ENCODE measurements around the gene DNAH12.

DNAH12 gene

DNA sequence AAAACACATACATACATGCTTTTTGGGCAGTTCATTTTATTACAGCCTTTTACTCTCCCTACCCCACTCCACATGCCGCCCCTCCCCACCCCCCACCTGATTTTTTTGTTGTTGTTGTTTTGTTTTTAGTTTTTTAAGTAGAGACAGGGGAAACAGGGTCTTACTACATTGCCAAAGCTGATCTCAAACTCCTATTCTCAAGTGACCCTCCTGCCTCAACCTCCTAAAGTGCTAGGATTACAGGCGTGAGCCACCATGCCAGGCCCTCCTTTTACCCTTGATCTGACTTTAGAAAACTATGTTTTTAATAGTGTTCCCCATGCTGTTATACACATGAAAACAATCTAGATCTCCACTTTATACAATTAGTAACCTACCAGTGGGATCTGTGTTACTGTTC lies 26.7 kb upstream of the DNAH12 start:
- Histone ChIP-seq H3K9ac (ENCODE audit: low read length) (no peak overlapping the region), H3K4me1 (ENCODE audit: control insufficient read depth, insufficient read depth, low read length) (no peaks in the 10 kb centered on the region), H3K4me3 (ENCODE audit: low read depth, low read length) (no peak overlapping the region), H3K27me3 (ENCODE audit: control insufficient read depth, insufficient read depth, low read length) (no peaks in the 10 kb centered on the region), H3K9me3 (ENCODE audit: control insufficient read depth, insufficient read depth, low read depth, low read length) (no peaks in the 10 kb centered on the region), H3K36me3 (ENCODE audit: control insufficient read depth, insufficient read depth, low read length) (peaks cover 60% of the 10 kb centered on the region), H3K27ac (ENCODE audit: low read depth, low read length) (no peak overlapping the region)

DNA sequence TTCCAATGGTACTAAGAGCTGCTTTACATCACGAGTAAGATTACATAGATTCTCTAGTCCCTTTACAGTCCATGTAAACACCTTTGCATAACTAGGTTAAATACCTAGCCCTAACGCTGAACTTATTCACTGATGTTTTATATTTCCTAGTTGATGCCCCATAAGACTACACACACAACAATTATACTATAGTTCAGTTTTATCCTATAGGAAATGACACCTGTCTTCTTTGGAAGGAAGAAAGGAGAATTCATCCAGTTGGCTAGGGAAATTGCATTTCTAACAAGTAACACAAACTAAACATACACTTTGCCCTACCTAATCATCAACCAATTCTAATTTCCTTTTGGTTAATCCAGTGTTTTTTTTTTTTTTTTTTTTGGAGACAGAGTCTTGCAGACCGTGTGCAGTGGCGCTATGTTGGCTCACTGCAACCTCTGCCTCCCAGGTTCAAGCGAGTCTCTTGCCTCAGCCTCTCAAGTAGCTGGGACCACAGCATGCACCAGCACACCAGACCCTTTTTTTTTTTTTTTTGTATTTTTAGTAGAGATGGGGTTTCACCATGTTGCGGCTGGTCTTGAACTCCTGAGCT lies 25.8 kb upstream of the DNAH12 start:
- Histone ChIP-seq H3K9ac (ENCODE audit: low read length) (no peak overlapping the region), H3K4me1 (ENCODE audit: control insufficient read depth, insufficient read depth, low read length) (no peaks in the 10 kb centered on the region), H3K27me3 (ENCODE audit: control insufficient read depth, insufficient read depth, low read length) (no peaks in the 10 kb centered on the region), H3K9me3 (ENCODE audit: control insufficient read depth, insufficient read depth, low read depth, low read length) (no peaks in the 10 kb centered on the region), H3K27ac (ENCODE audit: low read depth, low read length) (no peak overlapping the region), H3K4me3 (ENCODE audit: low read depth, low read length) (no peak overlapping the region), H3K36me3 (ENCODE audit: control insufficient read depth, insufficient read depth, low read length) (peaks cover 52% of the 10 kb centered on the region)

DNA sequence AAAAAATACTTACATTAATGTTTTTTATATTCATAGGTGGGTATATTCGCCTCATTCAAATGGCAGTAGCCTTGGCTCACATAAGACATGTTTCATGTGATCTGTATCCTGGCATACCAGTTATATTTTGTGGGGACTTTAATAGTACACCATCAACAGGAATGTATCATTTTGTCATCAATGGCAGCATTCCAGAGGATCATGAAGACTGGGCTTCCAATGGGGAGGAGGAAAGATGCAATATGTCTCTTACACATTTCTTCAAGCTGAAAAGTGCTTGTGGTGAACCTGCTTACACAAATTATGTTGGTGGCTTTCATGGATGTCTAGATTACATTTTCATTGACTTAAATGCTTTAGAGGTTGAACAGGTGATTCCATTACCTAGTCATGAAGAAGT lies 15.4 kb upstream of the DNAH12 start:
- H3K4me3 ChIP-seq (ENCODE audit: low read depth, low read length): no peak overlapping the region

DNA sequence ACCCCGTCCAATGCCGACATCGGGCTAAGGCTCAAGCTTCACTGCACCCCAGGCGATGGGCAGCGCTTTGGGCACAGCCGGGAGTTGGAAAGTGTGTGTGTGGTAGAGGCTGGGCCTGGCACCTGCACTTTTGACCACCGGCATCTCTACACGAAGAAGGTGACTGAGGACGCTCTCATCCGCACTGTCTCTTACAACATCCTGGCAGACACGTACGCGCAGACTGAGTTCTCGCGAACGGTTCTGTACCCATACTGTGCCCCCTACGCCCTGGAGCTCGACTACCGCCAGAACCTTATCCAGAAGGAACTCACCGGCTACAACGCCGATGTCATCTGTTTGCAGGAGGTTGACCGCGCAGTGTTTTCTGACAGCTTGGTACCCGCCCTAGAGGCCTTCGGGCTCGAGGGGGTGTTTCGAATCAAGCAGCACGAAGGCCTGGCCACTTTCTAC lies 13.0 kb upstream of the DNAH12 start:
- H3K27me3 ChIP-seq (ENCODE audit: control insufficient read depth, insufficient read depth, low read length): no peaks in the 10 kb centered on the region; the same call in 1 of the 2 replicates
- H3K9ac ChIP-seq (ENCODE audit: low read length): peak overlapping the region; percentile 89
- H3K27ac ChIP-seq (ENCODE audit: low read depth, low read length): no peak overlapping the region
- H3K4me3 ChIP-seq (ENCODE audit: low read depth, low read length): peak overlapping the region; percentile 90
- H3K4me1 ChIP-seq (ENCODE audit: control insufficient read depth, insufficient read depth, low read length): 0 out of 2 replicates have a peak, but pooled peaks cover 6% of the 10 kb centered on the region
- peaks cover 14% of the 10 kb centered on the region for H3K36me3 ChIP-seq (ENCODE audit: control insufficient read depth, insufficient read depth, low read length)
- no peaks in the 10 kb centered on the region for H3K9me3 ChIP-seq (ENCODE audit: control insufficient read depth, insufficient read depth, low read depth, low read length)

More for the DNA sequence above, 15.4 kb upstream of the DNAH12 start:
- H3K9ac ChIP-seq (ENCODE audit: low read length): no peak overlapping the region
- no peaks in the 10 kb centered on the region; the same call in 1 of the 2 replicates for H3K27me3 ChIP-seq (ENCODE audit: control insufficient read depth, insufficient read depth, low read length)
- H3K27ac ChIP-seq (ENCODE audit: low read depth, low read length): no peak overlapping the region
- no peaks in the 10 kb centered on the region for H3K9me3 ChIP-seq (ENCODE audit: control insufficient read depth, insufficient read depth, low read depth, low read length)
- H3K36me3 ChIP-seq (ENCODE audit: control insufficient read depth, insufficient read depth, low read length): peaks cover 16% of the 10 kb centered on the region
- H3K4me1 ChIP-seq (ENCODE audit: control insufficient read depth, insufficient read depth, low read length): 0 out of 2 replicates have a peak, but pooled peaks cover 6% of the 10 kb centered on the region

DNA sequence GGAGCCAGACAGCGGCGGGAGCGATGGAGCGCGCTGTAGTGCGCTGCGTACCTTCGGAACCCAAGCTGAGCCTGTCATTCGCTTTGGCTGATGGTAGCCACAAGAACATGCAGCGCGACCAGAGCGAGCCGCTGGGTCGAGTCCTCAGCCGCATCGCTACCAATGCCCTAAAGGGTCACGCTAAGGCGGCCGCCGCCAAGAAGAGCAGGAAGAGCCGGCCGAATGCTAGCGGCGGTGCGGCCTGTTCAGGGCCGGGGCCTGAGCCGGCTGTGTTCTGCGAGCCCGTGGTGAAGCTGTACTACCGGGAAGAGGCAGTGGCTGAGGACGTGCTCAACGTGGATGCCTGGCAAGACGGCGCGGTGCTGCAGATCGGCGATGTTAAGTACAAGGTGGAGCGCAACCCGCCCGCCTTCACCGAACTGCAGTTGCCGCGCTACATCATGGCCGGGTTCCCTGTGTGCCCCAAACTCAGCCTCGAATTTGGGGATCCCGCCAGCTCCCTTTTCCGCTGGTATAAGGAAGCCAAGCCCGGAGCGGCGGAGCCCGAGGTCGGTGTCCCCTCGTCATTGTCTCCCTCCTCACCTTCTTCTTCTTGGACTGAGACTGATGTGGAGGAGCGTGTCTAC lies 12.4 kb upstream of the DNAH12 start:
- H3K9me3 ChIP-seq (ENCODE audit: control insufficient read depth, insufficient read depth, low read depth, low read length): no peaks in the 10 kb centered on the region
- 0 out of 2 replicates have a peak, but pooled peaks cover 6% of the 10 kb centered on the region for H3K4me1 ChIP-seq (ENCODE audit: control insufficient read depth, insufficient read depth, low read length)
- peak overlapping the region; percentile 89 for H3K9ac ChIP-seq (ENCODE audit: low read length)
- H3K27me3 ChIP-seq (ENCODE audit: control insufficient read depth, insufficient read depth, low read length): no peaks in the 10 kb centered on the region; the same call in 1 of the 2 replicates
- H3K4me3 ChIP-seq (ENCODE audit: low read depth, low read length): peak overlapping the region; percentile 90
- H3K27ac ChIP-seq (ENCODE audit: low read depth, low read length): peak overlapping the region; percentile 93; the same call in 1 of the 2 replicates
- peaks cover 13% of the 10 kb centered on the region for H3K36me3 ChIP-seq (ENCODE audit: control insufficient read depth, insufficient read depth, low read length)

DNA sequence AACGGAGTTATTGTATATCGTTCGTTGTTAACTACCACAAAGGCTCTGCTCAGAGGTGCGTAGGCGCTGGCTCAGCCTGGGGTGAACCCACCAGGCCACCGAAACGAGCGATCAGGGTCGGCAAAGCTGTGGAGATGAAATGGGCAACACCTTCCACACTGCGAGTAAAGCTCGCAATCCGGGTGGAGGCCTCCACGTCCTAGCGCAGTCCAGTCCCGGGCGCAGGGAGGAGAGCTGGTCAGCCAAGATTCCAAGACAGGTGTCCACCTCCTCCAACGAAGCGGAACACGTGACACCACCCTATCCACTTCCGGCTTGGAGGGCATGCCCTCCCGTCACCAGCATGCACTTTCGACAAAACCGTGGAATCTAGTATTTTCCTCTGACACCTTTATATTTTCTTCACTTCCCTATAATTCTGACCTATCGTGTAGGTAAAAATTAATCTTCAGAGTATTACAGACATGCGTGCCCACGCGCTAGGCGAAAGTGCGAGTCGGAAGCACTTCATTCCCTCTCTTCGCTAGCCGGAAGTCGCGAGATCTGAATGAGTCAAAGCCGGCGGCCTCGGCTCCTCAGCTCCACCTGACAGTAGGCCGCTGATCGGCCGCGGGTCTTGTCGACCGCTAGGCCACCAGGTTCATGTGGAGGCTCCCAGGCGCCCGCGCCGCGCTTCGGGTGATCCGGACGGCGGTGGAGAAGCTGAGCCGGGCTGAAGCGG lies 11.8 kb upstream of the DNAH12 start, which contains the start of gene PDE12:
PDE12 (plus strand) TSS at position 537 of the 721 bp plus-strand sequence; CDS start at position 643, 106 bp downstream.
- Histone ChIP-seq H3K27me3 (ENCODE audit: control insufficient read depth, insufficient read depth, low read length) (no peaks in the 10 kb centered on the region; the same call in 1 of the 2 replicates), H3K9me3 (ENCODE audit: control insufficient read depth, insufficient read depth, low read depth, low read length) (no peaks in the 10 kb centered on the region), H3K27ac (ENCODE audit: low read depth, low read length) (peak within 1 kb of the TSS; percentile 93)

DNA sequence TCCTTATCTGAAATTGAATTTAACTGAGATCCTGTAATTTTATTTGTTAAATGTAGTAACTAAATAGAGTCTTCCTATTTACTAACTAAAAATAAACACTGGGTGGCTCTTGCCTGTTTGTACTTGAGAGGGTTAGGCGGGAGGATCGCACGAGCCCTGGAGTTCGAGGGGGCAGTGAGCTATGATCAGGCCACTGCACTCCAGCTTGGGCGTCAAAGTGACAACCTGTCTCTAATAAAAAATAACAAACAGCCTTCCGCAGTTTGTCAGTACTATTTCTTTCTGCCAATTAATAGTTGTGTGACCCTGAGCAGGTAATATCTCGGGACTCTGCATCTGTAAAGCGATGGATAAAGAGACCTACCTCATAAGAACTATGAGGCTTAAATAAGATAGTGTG lies 11.2 kb upstream of the DNAH12 start:
- H3K9me3 ChIP-seq (ENCODE audit: control insufficient read depth, insufficient read depth, low read depth, low read length): no peaks in the 10 kb centered on the region
- no peaks in the 10 kb centered on the region; the same call in 1 of the 2 replicates for H3K27me3 ChIP-seq (ENCODE audit: control insufficient read depth, insufficient read depth, low read length)
- peak overlapping the region; percentile 90 for H3K4me3 ChIP-seq (ENCODE audit: low read depth, low read length)
- H3K36me3 ChIP-seq (ENCODE audit: control insufficient read depth, insufficient read depth, low read length): peaks cover 7% of the 10 kb centered on the region
- peak overlapping the region; percentile 89 for H3K9ac ChIP-seq (ENCODE audit: low read length)
- H3K27ac ChIP-seq (ENCODE audit: low read depth, low read length): no peak overlapping the region
- 0 out of 2 replicates have a peak, but pooled peaks cover 6% of the 10 kb centered on the region for H3K4me1 ChIP-seq (ENCODE audit: control insufficient read depth, insufficient read depth, low read length)

More for the DNA sequence above, 11.8 kb upstream of the DNAH12 start, which contains the start of gene PDE12:
- Histone ChIP-seq H3K4me3 (ENCODE audit: low read depth, low read length) (peak within 1 kb of the TSS; percentile 90), H3K9ac (ENCODE audit: low read length) (peak within 1 kb of the TSS; percentile 89), H3K36me3 (ENCODE audit: control insufficient read depth, insufficient read depth, low read length) (peaks cover 12% of the 10 kb centered on the region), H3K4me1 (ENCODE audit: control insufficient read depth, insufficient read depth, low read length) (0 out of 2 replicates have a peak, but pooled peaks cover 6% of the 10 kb centered on the region)

DNA sequence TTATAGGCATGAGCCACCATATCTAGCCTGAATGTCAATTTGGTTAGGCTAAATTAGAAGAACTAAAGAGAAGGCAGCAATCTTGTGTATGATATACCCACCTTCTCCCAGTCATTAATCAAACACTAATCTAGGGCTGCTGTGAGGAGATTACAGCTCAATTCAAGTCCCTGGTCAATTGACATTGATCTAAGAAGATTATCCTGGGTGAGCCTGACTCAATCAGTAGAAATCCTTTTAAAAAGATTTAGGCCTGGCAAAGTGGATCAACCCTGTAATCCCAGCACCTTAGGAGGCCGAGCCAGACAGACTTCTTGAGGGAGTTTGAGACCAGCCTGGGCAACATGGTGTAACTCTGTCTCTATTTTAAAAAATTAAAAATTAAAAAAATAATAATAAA lies 2.5 kb upstream of the DNAH12 start:
- H3K36me3 ChIP-seq (ENCODE audit: control insufficient read depth, insufficient read depth, low read length): no peaks in the 10 kb centered on the region
- no peak overlapping the region for H3K27ac ChIP-seq (ENCODE audit: low read depth, low read length)

DNA sequence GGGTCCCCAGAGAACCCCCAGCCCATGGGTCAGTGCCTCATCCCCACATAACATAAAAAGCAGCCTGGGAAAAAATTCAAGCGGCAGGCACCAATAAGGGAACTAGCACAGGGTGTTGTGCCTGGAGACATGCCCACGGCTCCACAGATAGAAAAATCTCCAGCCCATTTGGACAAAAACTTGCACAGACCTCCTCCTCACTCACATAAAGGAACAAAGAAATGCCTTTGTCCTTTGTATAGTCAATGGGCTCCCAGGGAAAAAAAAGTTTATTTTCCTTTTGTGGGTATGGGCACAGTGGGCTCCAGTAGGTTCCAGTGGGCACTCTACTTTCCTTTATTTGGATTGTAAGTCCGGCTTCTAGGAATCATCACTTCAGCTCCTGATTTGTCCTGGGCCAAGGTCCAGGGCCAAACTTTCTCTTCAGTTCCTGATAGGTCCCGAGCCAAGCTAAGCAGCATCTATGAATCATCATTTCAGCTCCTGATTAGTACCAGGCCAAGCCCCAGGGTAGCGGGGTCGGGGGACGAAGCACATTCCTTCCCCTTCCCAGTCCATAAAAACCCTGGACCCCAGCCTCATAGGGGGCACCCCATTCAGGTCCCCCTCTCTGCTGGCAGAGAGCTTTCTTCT lies 1.6 kb upstream of the DNAH12 start:
- Histone ChIP-seq H3K36me3 (ENCODE audit: control insufficient read depth, insufficient read depth, low read length) (no peaks in the 10 kb centered on the region), H3K9ac (ENCODE audit: low read length) (no peak overlapping the region), H3K4me3 (ENCODE audit: low read depth, low read length) (no peak overlapping the region), H3K9me3 (ENCODE audit: control insufficient read depth, insufficient read depth, low read depth, low read length) (no peaks in the 10 kb centered on the region), H3K27me3 (ENCODE audit: control insufficient read depth, insufficient read depth, low read length) (no peaks in the 10 kb centered on the region), H3K4me1 (ENCODE audit: control insufficient read depth, insufficient read depth, low read length) (peaks cover 7% of the 10 kb centered on the region; the same call in 1 of the 2 replicates), H3K27ac (ENCODE audit: low read depth, low read length) (no peak overlapping the region)

More for the DNA sequence above, 2.5 kb upstream of the DNAH12 start:
- Histone ChIP-seq H3K4me3 (ENCODE audit: low read depth, low read length) (no peak overlapping the region), H3K4me1 (ENCODE audit: control insufficient read depth, insufficient read depth, low read length) (peaks cover 7% of the 10 kb centered on the region; the same call in 1 of the 2 replicates), H3K27me3 (ENCODE audit: control insufficient read depth, insufficient read depth, low read length) (no peaks in the 10 kb centered on the region), H3K9ac (ENCODE audit: low read length) (no peak overlapping the region), H3K9me3 (ENCODE audit: control insufficient read depth, insufficient read depth, low read depth, low read length) (no peaks in the 10 kb centered on the region)

DNA sequence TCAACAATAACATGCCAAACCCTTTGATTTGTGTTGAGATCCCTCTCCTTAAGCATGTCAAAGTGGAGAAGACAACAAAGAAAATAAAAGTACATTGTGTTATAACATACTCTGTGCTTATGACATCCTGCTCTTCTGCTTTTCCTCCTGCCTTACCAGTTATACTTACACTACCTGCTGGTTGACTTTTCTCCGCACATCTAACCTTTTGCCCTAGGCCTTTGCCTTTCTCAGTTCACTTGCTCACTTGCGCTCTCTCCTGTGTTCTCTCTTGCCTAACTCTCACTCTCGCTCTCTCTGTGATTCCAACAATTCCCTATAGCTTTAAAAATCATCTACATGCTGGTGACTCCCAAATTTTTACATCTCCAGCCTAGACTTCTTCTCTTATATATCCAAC lies 5.7 kb downstream of the DNAH12 start:
- Histone ChIP-seq H3K9me3 (ENCODE audit: control insufficient read depth, insufficient read depth, low read depth, low read length) (no peaks in the 10 kb centered on the region), H3K9ac (ENCODE audit: low read length) (no peak overlapping the region), H3K4me3 (ENCODE audit: low read depth, low read length) (no peak overlapping the region), H3K36me3 (ENCODE audit: control insufficient read depth, insufficient read depth, low read length) (no peaks in the 10 kb centered on the region), H3K27me3 (ENCODE audit: control insufficient read depth, insufficient read depth, low read length) (no peaks in the 10 kb centered on the region), H3K27ac (ENCODE audit: low read depth, low read length) (no peak overlapping the region), H3K4me1 (ENCODE audit: control insufficient read depth, insufficient read depth, low read length) (no peaks in the 10 kb centered on the region)

All from HUES6 (cell line).